GM12878 (cell line): ENCODE data around the gene NINL. TPM values are rescaled to one million over a fixed set of nuclear protein-coding genes. Genes with fewer than 3 reads are reported as not detected.

Source experiments
- ATAC-seq: fragments of 200-7000 bp; cut with Tn5 transposase; 3 replicates; pipeline ENCODE4 v1.9.1; 2020; ENCODE audit warnings: mild to moderate bottlenecking, moderate library complexity
- BruUV-seq: library from RNA; stranded (reverse); fragments of 400-500 nt; replicated peaks from 2 replicates; lab custom pipeline; 2021; lab: Mats Ljungman, UMichigan
- CTCF ChIA-PET: fragments of 300-600 bp; sonication (Branson Sonifier 250); formaldehyde crosslinking; extraction: SDS; loops from one replicate; lab custom pipeline; 2021; ENCODE audit warnings: inconsistent platforms; lab: Yijun Ruan, JAX
- POLR2A ChIA-PET: fragments of 350-600 bp; formaldehyde crosslinking; extraction: SDS; loops from one replicate; lab custom pipeline; 2021; ENCODE audit warnings: inconsistent platforms; lab: Charles Lee
- RAD21 ChIA-PET: fragments of 300-600 bp; sonication (Branson Sonifier 250); formaldehyde crosslinking; loops from one replicate; lab custom pipeline; 2023; ENCODE audit warnings: antibody characterized with exemption; ENCODE audit not compliant: unreplicated experiment; lab: Charles Lee
- SMC1A ChIA-PET: fragments of 300-600 bp; sonication (Branson Sonifier 250); formaldehyde crosslinking; loops from one replicate; lab custom pipeline; 2023; ENCODE audit not compliant: unreplicated experiment, uncharacterized antibody; lab: Charles Lee
- DNase-seq: peaks from one replicate; pipeline ENCODE4 v3.0.0-alpha.2; 2011; ENCODE audit warnings: low read depth, low spot score
- FAIRE-seq: peaks from 3 replicates; lab custom pipeline; 2011; peaks lifted over from hg19 to GRCh38; lab: Jason Lieb, UNC
- H2AFZ ChIP-seq: 2 replicates; pipeline ENCODE4 v1.6.0; 2011; ENCODE audit warnings: low read depth, low read length, control low read depth; ENCODE audit not compliant: control insufficient read depth
- H3K27ac ChIP-seq: 2 replicates; pipeline ENCODE4 v1.5.1; 2011; ENCODE audit warnings: control low read depth; ENCODE audit not compliant: control insufficient read depth, insufficient read depth
- H3K27me3 ChIP-seq, 2 experiments: replicated peaks in 1 of 2; 2 replicates each; pipeline versions ENCODE4 v1.6.0 to v1.6.1; 2011; ENCODE audit warnings: low read length in 1 of 2; ENCODE audit not compliant: control insufficient read depth in 2 of 2, insufficient read depth in 2 of 2
- H3K36me3 ChIP-seq, 2 experiments: 2 replicates each; pipeline ENCODE4 v1.5.1; 2011; ENCODE audit warnings: low read length in 1 of 2; ENCODE audit not compliant: control insufficient read depth in 2 of 2, insufficient read depth in 2 of 2
- H3K4me1 ChIP-seq: 2 replicates; pipeline ENCODE4 v1.6.1; 2011; ENCODE audit warnings: mild to moderate bottlenecking, low read length, moderate library complexity, mixed read lengths; ENCODE audit not compliant: control insufficient read depth, insufficient read depth
- H3K4me2 ChIP-seq: 2 replicates; pipeline ENCODE4 v1.6.0; 2011; ENCODE audit warnings: control low read depth; ENCODE audit not compliant: control insufficient read depth, insufficient read depth
- H3K4me3 ChIP-seq: fragments of 200-600 bp; sonication (generic); 2 replicates; pipeline ENCODE4 v1.5.1; 2016
- H3K79me2 ChIP-seq: 2 replicates; pipeline ENCODE4 v1.6.0; 2011; ENCODE audit warnings: low read length; ENCODE audit not compliant: control insufficient read depth, insufficient read depth
- H3K9ac ChIP-seq: 2 replicates; pipeline ENCODE4 v1.8.0; 2011; ENCODE audit warnings: low read length, control low read depth, mixed read lengths; ENCODE audit not compliant: control insufficient read depth, insufficient read depth
- H3K9me3 ChIP-seq: replicated peaks from 3 replicates; pipeline ENCODE4 v1.5.1; 2011; ENCODE audit warnings: mild to moderate bottlenecking, low read length; ENCODE audit not compliant: control insufficient read depth, insufficient read depth
- H4K20me1 ChIP-seq: 2 replicates; pipeline ENCODE4 v1.6.0; 2011; ENCODE audit not compliant: control insufficient read depth, insufficient read depth
- GATAD2B ChIP-seq: fragments of 450-650 bp; conservative IDR thresholded peaks from 2 replicates; pipeline ENCODE4 v1.6.1; 2017; ENCODE audit warnings: low read depth, mild to moderate bottlenecking, moderate library complexity
- LARP7 ChIP-seq: fragments of 450-650 bp; IDR thresholded peaks from 2 replicates; pipeline ENCODE4 v1.6.1; 2017; ENCODE audit warnings: mild to moderate bottlenecking
- YBX1 ChIP-seq: fragments of 450-650 bp; IDR thresholded peaks from 2 replicates; pipeline ENCODE4 v1.6.1; 2016; ENCODE audit warnings: antibody characterized with exemption
- WGBS: methylation state at CpG from one replicate; pipeline ENCODE4 v1.1.6; 2016; ENCODE audit warnings: low lambda C conversion rate; ENCODE audit not compliant: insufficient replicate concordance, insufficient coverage; ENCODE audit errors: missing lambda C conversion rate; 5-methylcytosine and 5-hydroxymethylcytosine counted together
- in situ Hi-C: fragments of 300-500 bp; cut with MboI; formaldehyde crosslinking; loops from 9 replicates; pipeline ENCODE4 v1.14.3; 2018; ENCODE audit warnings: mixed read lengths
- intact Hi-C: fragments of 100-400 bp; cut with micrococcal nuclease; formaldehyde crosslinking; loops from one replicate; pipeline ENCODE4 v1.14.2; 2022; ENCODE audit not compliant: unreplicated experiment
- polyA plus RNA-seq, 11 experiments: library from polyadenylated mRNA; depleted of rRNA in 4 of 11; unstranded in 6 of 11; stranded (reverse) in 5 of 11; fragments of >200 nt; fragmentation: Nextera tagmentation in 4 of 11; fragmentation: Illumina TruSeq in 1 of 11; extraction: Ambion mirVana in 4 of 11; extraction: Trizol in 1 of 11; gene quantifications; 1 replicate in 1 of 11; 2 replicates in 10 of 11; pipeline versions ENCODE4 v1.2.1 to v1.2.3, GENCODE V29; 2011 to 2016; ENCODE audit warnings: inconsistent platforms in 2 of 11, missing spikeins in 2 of 11, low read depth in 1 of 11
- total RNA-seq, 4 experiments: library from RNA; depleted of rRNA in 3 of 4; stranded (reverse); fragments of >200 nt in 3 of 4; fragmentation: Illumina TruSeq in 1 of 4; extraction: Trizol in 1 of 4; gene quantifications; 2 replicates each; pipeline versions ENCODE4 v1.2.1 to v1.2.3, GENCODE V29; 2013 to 2021
- TF ChIP-seq, protein P1 (sequence below), 3 experiments: IDR thresholded peaks in 2 of 3; conservative IDR thresholded peaks in 1 of 3; 2 replicates each; pipeline ENCODE4 v1.5.1; 2011; ENCODE audit warnings: low read depth in 3 of 3, low read length in 3 of 3, mild to moderate bottlenecking in 3 of 3, control low read depth in 2 of 3, moderate library complexity in 2 of 3, inconsistent platforms in 1 of 3, mixed read lengths in 1 of 3; ENCODE audit not compliant: control insufficient read depth in 2 of 3, insufficient read depth in 1 of 3; ENCODE audit errors: extremely low read depth in 1 of 3
- TF ChIP-seq, protein P2 (sequence below): fragments of 450-650 bp; conservative IDR thresholded peaks from 2 replicates; pipeline ENCODE4 v1.6.1; 2017; ENCODE audit warnings: mild to moderate bottlenecking, moderate library complexity

The NINL gene
- total and polyA plus RNA-seq, 10 of the 15 experiments (the other 5 are each of a cell fraction or from before 2014, with no cell fraction given): 0.04 to 0.77 (median 0.23) TPM; not detected in 1

DNA sequence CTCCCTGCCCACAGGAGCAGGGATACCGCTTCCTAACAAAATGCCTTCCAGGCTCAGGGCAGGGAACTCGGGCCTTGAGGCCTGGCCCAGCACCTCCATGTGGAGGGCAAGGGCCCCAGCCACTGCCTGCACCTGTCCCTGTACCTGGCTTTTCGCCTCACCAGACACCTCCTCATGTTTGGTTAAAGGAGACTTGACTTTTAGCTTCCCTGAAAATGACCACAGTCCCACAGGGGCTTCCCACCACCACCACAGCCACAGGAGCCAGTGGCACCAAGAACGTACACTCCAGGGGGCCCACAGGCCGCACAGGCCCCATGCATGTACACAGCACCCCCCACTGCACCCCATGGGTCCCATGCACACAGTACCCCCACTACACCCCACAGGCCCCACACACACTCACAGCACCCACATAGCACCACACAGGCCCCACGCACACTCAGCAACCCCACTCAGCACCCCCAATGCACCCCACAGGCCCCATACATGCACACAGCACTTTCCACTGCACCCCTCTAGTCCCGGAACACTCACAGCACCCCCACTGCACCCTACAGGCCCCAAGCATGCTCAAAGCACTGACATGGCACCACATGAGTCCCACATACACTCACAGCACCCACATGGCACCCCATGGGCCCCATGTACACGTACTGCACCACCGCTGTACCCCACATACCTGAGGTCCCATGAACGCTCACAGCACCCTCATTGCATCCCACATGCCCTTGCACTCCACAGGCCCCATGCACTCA is 91.4 kb downstream of the NINL start:
- TF ChIP-seq, protein P1, sequence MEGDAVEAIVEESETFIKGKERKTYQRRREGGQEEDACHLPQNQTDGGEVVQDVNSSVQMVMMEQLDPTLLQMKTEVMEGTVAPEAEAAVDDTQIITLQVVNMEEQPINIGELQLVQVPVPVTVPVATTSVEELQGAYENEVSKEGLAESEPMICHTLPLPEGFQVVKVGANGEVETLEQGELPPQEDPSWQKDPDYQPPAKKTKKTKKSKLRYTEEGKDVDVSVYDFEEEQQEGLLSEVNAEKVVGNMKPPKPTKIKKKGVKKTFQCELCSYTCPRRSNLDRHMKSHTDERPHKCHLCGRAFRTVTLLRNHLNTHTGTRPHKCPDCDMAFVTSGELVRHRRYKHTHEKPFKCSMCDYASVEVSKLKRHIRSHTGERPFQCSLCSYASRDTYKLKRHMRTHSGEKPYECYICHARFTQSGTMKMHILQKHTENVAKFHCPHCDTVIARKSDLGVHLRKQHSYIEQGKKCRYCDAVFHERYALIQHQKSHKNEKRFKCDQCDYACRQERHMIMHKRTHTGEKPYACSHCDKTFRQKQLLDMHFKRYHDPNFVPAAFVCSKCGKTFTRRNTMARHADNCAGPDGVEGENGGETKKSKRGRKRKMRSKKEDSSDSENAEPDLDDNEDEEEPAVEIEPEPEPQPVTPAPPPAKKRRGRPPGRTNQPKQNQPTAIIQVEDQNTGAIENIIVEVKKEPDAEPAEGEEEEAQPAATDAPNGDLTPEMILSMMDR (IDR thresholded peaks at IDR 0.05 in 2 of 3, conservative IDR thresholded peaks at IDR 0.05 in 1 of 3; ENCODE audit: control insufficient read depth in 2 of 3, extremely low read depth in 1 of 3, insufficient read depth in 1 of 3, low read depth in 3 of 3, low read length in 3 of 3): no peak
- TF ChIP-seq, protein P2, sequence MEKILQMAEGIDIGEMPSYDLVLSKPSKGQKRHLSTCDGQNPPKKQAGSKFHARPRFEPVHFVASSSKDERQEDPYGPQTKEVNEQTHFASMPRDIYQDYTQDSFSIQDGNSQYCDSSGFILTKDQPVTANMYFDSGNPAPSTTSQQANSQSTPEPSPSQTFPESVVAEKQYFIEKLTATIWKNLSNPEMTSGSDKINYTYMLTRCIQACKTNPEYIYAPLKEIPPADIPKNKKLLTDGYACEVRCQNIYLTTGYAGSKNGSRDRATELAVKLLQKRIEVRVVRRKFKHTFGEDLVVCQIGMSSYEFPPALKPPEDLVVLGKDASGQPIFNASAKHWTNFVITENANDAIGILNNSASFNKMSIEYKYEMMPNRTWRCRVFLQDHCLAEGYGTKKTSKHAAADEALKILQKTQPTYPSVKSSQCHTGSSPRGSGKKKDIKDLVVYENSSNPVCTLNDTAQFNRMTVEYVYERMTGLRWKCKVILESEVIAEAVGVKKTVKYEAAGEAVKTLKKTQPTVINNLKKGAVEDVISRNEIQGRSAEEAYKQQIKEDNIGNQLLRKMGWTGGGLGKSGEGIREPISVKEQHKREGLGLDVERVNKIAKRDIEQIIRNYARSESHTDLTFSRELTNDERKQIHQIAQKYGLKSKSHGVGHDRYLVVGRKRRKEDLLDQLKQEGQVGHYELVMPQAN: no peak
- TF ChIP-seq YBX1 (no peak), GATAD2B (no peak), LARP7 (no peak)
- Histone ChIP-seq H3K4me3 (no peak overlapping the region), H3K4me2 (no peak overlapping the region), H3K27me3 (no peaks in the 10 kb centered on the region), H3K27ac (no peak overlapping the region), H3K4me1 (no peaks in the 10 kb centered on the region), H3K9ac (no peak overlapping the region), H3K9me3 (no peaks in the 10 kb centered on the region), H4K20me1 (no peaks in the 10 kb centered on the region), H2AFZ (no peak overlapping the region), H3K36me3 (no peaks in the 10 kb centered on the region), H3K79me2 (no peaks in the 10 kb centered on the region)
- in situ Hi-C loops: no loop called here
- POLR2A ChIA-PET: no interaction called here
- RAD21 ChIA-PET: no interaction called here
- SMC1A ChIA-PET: no interaction called here
- no peak for DNase-seq
- ATAC-seq: no peak
- intact Hi-C loops: no loop called here
- CTCF ChIA-PET: no interaction called here
- WGBS: 47% methylated on average over 10 of the region's 10 CpGs
- no peak for FAIRE-seq
- no TSS peak for BruUV-seq
